GM19023 (cell line): Measurements from ENCODE around the gene ZNF444.

ENCODE experiments used
- ATAC-seq: cut with Tn5 transposase; IDR thresholded peaks from one replicate; pipeline ENCODE4 v1.9.1; 2021; ENCODE audit warnings: mild to moderate bottlenecking, moderate library complexity; ENCODE audit not compliant: unreplicated experiment

The ZNF444 gene

DNA sequence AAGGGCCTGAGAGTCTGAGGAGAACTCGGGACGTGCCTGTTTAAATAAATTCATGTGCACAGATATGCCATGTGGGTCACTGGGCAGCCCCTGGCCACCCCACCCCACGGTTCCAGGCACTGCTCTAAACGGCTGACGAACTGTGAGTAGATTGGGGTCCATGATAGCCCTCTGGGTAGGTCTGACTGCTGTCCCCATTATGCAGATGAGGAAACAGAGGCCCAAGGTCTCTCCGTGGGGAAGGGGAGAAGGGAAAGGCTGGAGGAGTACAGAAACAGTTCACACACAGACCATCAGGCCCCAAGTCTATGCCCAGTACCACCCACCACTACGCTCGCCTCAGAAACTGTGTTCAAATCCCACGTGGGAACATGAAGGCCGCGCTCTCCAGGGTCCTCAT lies 34.1 kb upstream of the ZNF444 start:
- ATAC-seq = no peak

DNA sequence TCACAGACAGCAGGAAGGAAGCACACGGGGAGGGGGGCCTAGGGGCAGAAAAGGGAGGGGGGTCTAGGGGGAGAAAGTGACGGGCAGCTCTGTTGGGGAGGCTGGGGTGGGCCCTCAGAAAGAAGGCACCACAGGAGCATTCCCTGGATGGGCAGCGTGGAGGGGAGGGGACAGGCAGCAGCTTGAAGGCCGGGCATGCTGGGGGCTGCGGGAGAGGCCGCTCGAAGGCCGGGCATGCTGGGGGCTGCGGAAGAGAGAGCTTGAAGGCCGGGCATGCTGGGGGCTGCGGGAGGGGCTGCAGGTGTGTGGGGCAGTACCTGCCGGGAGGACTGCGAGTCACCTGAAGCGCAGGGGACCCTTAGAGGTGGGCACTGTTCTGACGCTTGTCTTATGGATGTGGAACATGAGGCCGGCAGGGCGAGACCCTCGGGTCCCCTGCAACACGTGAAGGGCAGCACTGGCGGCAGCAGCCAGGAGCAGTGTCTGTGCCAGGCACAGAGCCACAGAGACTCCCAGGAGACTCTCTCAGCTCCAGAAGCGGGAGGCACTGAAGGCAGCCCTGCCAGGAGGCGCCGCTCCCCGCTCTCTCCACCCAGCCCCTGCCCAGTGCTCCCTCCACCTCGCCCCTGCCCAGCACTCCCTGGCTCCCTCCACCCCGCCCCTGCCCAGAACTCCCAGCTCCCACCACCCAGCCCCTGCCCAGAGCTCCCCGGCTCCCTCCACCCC lies 33.3 kb upstream of the ZNF444 start:
- ATAC-seq = no peak

- no peak for ATAC-seq
Measured at GRCh38 chr19:56108447-56109195, 32.5 kb upstream of the ZNF444 start.

GRCh38 chr19:56109226-56109625 lies 31.9 kb upstream of the ZNF444 start:
- no peak for ATAC-seq

GRCh38 chr19:56110515-56111448 lies 30.3 kb upstream of the ZNF444 start:
- ATAC-seq = no peak

GRCh38 chr19:56111601-56112312 lies 29.3 kb upstream of the ZNF444 start:
- no peak for ATAC-seq

DNA sequence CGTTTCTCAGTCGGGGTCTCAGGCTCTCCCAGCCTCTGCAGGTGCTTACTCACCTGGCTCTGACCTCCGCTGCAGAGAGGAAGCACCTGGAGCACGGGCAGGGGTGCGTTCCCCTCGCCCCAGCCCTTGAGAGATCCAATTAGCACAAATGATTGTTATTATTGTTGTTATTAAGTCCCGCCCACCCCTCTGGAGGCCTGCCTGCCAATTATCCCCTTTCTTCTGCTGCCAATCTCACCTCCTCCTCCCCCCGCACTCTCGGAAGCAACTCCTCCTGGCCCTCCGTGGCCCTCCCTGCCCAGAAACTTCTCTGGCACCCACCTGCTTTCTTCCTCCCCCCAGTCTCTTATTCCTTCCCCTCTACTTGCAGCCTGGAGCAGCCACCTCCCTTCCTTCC lies 28.8 kb upstream of the ZNF444 start:
- ATAC-seq = no peak

GRCh38 chr19:56113074-56113632 lies 27.9 kb upstream of the ZNF444 start:
- ATAC-seq = no peak

GRCh38 chr19:56114051-56114777 lies 26.9 kb upstream of the ZNF444 start:
- ATAC-seq = no peak

- ATAC-seq = no peak
Measured at GRCh38 chr19:56114778-56115110, 26.3 kb upstream of the ZNF444 start.

GRCh38 chr19:56115490-56115889 lies 25.6 kb upstream of the ZNF444 start:
- ATAC-seq = no peak

GRCh38 chr19:56116606-56117005 lies 24.5 kb upstream of the ZNF444 start:
- ATAC-seq = no peak

DNA sequence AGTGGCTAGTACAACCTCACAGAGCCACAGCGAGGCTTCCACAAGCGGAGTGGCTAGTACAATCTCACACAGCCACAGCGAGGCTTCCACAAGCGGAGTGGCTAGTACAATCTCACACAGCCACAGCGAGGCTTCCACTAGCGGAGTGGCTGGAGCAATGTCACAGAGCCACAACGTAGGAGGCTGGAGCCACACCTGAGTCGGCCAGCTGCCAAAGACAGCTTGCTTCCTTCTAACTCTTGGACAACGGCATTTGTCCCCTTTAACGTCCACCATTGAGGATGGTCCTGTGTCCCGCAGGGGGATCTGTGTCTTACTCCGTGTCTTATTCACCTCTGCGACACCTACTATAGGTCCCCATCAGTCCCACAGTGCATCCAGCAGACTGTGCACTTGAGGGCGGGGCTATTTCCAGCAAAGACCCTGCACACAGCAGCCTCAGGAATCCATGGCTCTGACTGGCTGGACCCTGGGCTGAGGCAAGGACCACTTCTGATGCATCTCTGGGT lies 23.7 kb upstream of the ZNF444 start:
- ATAC-seq = no peak

GRCh38 chr19:56117889-56118288 lies 23.2 kb upstream of the ZNF444 start:
- no peak for ATAC-seq

DNA sequence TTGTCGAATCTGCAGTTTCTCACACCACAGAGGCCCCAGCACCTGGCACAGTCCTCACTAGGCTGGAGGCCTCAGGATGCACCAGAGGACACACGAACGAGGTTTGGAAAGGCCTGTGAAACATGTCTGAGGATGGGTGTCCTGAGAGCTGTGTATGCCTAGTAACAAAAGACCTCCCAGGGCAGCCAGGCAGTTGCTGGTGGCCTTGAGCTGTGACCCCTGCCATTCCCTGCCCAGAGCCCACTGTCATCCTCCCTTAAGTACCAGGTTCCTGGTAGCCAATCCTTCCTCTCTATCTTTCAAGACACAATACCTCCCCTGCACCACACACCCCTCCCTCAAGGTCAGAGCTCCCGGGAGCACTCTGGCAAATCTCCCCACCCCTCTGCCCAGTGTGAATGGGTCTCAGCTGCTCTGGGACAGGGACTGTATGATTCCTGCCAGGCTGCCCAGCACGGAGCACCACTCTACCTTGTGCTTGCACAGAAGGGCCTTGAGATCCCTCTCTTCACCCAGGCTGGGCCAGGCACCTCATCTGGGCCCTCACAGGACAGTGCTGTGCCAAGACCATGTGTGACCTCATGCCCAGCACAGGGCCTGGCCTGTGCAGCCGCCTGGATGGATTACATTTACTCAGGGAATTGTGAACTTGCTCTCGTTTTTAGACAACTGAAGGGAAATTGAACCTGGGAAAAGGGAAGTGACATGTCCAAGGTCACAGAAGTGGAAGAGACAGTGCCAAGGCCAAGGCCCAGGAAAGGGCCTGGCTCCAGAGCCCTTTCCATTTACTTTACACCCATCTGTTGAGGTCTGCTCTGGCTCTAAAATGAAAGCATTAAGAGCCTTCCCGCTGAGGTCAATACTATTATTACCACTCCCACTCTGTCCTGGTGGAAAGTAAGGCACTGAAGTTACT lies 22.2 kb upstream of the ZNF444 start:
- no peak for ATAC-seq

GRCh38 chr19:56119582-56119978 lies 21.5 kb upstream of the ZNF444 start:
- ATAC-seq = no peak

DNA sequence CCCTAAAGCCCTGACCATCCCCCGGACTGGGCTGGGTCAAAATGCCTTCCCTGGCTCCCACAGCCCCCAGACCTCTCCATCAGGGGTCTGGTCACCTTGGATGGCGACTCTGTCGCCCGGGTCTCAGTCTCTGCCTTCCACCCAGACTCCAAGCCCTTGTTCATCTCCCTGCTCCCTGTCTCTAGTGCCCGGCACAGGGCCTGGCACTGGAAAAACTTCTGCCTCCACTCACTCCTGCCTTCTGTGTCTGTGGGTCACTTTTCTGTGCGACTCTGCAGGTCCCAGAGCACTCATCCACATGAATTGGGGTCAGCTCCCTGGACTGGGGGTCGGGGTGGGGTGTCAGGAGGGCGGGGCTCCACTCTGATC lies 21.1 kb upstream of the ZNF444 start:
- no peak for ATAC-seq

GRCh38 chr19:56120371-56121179 lies 20.5 kb upstream of the ZNF444 start:
- peak; percentile 32 for ATAC-seq
